Measurements from ENCODE around the gene DIPK1B.

The DIPK1B gene

DNA sequence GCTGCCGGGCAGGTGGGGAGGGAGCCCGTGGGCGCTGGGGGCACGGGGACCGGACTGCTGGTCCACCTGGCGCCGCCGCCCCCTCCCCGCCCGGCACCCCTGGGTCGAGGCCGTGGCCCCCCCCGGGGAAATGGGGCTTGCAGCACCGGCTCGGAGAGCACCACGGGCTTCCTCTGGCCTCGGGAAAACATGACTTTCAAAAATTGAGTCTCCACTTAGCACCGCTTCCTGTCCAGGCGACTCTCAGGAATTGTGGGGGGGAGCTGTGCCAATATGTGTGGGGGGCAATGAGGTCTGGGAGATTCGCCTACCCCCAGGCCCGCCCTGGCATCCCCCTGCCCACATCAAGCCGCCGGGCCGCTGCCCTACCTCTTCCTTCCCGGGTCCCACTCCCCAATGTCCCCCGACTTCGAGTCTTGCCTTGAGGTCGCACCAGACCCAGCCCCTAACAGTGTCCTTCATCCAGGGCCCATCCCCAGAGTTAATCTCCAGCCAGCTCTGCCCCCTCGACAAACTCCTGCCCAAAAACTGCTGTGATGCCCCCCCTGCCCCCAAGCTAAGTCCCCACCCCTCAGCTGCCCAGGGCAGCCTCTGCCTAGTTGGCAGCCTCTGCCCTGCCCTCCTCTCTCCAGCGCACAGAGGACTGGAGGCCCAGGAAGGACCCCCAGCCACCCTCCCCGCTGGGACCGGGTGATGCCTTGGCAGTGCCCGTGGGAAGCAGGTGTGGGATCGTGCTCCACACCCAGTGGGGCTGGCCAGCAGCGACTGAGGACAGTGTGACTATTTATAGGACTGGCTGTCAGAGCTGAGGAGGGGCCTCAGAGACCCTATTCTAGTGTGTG is 45.8 kb upstream of the DIPK1B start:
- no peak overlapping the region for H3K4me3 ChIP-seq (ENCODE audit: control insufficient read depth, low read depth, low read length)
- TF ChIP-seq, protein P1, sequence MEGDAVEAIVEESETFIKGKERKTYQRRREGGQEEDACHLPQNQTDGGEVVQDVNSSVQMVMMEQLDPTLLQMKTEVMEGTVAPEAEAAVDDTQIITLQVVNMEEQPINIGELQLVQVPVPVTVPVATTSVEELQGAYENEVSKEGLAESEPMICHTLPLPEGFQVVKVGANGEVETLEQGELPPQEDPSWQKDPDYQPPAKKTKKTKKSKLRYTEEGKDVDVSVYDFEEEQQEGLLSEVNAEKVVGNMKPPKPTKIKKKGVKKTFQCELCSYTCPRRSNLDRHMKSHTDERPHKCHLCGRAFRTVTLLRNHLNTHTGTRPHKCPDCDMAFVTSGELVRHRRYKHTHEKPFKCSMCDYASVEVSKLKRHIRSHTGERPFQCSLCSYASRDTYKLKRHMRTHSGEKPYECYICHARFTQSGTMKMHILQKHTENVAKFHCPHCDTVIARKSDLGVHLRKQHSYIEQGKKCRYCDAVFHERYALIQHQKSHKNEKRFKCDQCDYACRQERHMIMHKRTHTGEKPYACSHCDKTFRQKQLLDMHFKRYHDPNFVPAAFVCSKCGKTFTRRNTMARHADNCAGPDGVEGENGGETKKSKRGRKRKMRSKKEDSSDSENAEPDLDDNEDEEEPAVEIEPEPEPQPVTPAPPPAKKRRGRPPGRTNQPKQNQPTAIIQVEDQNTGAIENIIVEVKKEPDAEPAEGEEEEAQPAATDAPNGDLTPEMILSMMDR (conservative IDR thresholded peaks at IDR 0.05; ENCODE audit: control insufficient read depth, insufficient read depth, low read depth, low read length): no peak
- no peak for DNase-seq (ENCODE audit: low read depth)

DNA sequence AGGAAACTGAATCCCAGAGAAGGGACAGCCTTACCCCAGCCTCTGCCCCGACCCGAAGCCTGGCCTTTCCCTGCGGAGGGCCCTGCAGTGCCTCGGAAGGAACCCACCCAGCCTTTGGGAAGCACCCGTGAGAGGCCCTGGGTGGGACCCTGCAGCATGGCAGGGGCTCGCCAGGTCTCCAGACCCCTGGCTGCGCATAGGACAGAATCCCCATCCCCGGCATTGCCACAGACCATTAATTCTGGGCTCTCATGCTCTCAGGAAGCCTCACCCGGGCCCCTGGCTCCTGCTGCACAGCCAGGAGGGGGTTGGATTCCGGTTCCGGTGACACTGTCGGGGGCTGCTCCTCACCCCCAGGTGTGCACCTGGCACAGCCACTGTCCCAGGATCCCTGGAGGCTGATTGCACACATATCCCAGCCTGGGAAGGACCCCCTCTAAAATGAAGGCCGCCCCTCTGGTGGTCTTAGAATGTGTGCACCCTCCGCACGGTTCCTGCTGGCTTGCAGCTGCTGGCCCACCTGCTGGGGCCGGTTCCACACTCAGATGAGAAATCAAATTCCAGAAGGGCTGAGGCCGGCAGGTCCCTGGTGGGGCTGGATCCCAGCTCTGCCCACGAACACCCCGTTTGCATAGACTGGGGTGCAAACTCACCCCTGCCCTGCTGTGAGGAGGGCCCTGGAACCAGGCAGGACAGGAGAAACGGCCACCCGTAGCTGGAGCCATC is 45.0 kb upstream of the DIPK1B start:
- H3K4me3 ChIP-seq (ENCODE audit: control insufficient read depth, low read depth, low read length): no peak overlapping the region
- no peak for DNase-seq (ENCODE audit: low read depth)
- TF ChIP-seq, protein P1 (conservative IDR thresholded peaks at IDR 0.05; ENCODE audit: control insufficient read depth, insufficient read depth, low read depth, low read length): no peak

DNA sequence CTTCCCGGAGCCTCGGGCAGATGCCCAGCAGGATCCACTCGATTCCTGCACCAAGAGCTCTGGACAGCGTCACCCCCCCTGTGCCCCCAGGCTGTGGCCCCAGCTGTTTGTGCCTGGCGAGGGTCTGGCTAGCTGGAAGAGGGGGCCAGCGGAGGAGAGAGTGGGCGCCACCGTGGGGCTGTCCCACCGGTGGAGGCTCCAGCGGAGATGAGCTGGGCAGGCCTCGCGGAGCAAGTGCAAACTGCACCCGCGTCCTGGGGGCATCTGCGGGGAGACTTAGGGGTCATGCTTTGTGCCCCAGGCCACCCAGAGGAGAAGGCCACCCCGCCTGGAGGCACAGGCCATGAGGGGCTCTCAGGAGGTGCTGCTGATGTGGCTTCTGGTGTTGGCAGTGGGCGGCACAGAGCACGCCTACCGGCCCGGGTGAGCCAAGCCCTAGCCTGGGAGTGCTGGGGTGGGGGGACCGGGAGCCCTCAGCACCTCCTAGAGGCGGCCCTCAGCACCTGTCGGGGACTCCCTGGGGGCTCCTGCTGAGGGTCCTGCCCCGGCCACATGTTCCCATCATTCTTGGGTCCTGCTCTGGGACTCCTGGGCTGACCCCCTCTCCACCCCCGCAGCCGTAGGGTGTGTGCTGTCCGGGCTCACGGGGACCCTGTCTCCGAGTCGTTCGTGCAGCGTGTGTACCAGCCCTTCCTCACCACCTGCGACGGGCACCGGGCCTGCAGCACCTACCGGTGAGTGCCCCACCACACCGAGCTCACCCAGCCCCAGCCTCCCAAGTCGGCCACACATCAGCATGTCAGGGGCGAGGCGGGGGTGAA is 44.2 kb upstream of the DIPK1B start:
- TF ChIP-seq, protein P1 (conservative IDR thresholded peaks at IDR 0.05; ENCODE audit: control insufficient read depth, insufficient read depth, low read depth, low read length): no peak
- no peak overlapping the region for H3K4me3 ChIP-seq (ENCODE audit: control insufficient read depth, low read depth, low read length)
- DNase-seq (ENCODE audit: low read depth): no peak

DNA sequence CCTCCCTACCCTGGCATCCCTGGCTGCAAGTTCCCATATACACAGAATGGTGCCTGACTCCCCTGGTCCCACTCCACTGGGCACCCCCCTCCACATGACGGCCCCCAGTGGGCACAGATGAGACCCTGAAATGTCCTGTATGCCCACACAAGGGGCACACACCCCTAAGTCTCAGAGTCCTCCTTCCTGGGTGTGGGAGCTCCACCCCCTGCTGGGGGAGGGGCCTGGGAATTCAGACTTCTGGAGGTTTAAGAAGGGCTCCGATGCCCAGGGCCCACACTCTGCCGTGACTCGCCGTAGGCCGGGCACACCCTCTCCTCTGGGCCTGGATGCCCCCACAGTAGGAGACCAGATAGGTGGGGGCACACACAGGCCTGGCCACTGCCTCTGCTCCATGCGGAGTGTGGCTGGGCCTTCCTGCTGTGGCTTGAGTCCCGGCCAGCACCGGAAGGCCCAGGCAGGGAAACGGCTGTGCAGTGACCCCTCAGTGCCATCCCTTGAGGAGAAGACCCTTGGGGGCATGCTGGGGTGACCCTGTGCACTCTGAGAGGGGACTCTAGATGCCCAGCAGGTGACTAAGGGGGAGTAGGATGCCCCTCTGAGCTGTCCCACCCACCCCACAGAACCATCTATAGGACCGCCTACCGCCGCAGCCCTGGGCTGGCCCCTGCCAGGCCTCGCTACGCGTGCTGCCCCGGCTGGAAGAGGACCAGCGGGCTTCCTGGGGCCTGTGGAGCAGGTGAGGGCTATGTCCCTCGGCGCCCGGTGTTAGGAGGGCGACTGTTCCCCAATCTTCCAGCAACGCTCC is 43.2 kb upstream of the DIPK1B start:
- DNase-seq (ENCODE audit: low read depth): no peak
- no peak overlapping the region for H3K4me3 ChIP-seq (ENCODE audit: control insufficient read depth, low read depth, low read length)
- TF ChIP-seq, protein P1 (conservative IDR thresholded peaks at IDR 0.05; ENCODE audit: control insufficient read depth, insufficient read depth, low read depth, low read length): no peak

DNA sequence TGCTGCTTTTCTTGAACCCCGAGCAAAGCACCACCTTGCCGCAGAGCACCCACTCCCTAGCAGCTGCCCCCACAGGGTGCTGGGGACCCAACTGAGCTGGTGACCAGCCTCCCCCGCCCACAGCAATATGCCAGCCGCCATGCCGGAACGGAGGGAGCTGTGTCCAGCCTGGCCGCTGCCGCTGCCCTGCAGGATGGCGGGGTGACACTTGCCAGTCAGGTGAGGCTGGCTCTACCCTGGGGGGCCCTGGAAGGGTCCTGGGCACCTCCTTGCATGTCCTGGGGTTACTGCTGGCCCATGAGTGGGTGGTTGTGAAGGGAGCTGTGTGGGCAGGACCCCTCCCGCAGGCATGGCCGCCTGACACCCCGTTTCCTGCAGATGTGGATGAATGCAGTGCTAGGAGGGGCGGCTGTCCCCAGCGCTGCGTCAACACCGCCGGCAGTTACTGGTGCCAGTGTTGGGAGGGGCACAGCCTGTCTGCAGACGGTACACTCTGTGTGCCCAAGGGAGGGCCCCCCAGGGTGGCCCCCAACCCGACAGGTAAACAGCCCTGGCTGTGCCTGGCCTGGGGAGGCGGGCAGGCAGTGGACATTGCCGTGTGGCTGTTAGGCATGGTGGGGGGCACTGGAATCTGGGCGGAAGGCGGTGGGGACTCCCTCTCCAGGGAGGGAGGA is 42.4 kb upstream of the DIPK1B start:
- DNase-seq (ENCODE audit: low read depth): no peak
- no peak overlapping the region for H3K4me3 ChIP-seq (ENCODE audit: control insufficient read depth, low read depth, low read length)
- TF ChIP-seq, protein P1 (conservative IDR thresholded peaks at IDR 0.05; ENCODE audit: control insufficient read depth, insufficient read depth, low read depth, low read length): no peak

Measured in fibroblast of mammary gland (primary cell).